GM19025 (cell line): ENCODE measurements around the gene BACH2.

Experiments
- ATAC-seq: cut with Tn5 transposase; IDR thresholded peaks from one replicate; pipeline ENCODE4 v1.9.1; 2021; ENCODE audit warnings: mild to moderate bottlenecking, low read depth, moderate library complexity; ENCODE audit not compliant: unreplicated experiment

The BACH2 gene

DNA sequence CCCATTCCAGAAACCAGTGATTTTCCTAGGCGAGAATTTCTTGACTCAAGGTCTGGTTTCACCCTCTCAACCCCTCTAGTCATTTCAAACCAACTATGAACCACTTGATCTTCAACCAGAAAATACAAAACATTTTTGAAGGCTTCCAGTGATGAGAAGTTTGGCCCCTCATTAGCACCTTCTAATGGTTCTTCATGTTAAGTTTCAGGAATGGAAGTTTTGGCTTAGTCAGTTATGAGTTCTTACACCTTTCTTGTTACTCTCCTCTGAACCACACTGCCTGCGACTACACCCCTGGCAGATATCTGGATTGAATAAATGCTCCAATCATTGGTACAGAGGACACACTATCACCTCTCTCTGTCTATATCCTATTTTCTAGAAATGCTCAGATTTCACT, 335.2 kb downstream of the BACH2 start:
- ATAC-seq, result no peak

DNA sequence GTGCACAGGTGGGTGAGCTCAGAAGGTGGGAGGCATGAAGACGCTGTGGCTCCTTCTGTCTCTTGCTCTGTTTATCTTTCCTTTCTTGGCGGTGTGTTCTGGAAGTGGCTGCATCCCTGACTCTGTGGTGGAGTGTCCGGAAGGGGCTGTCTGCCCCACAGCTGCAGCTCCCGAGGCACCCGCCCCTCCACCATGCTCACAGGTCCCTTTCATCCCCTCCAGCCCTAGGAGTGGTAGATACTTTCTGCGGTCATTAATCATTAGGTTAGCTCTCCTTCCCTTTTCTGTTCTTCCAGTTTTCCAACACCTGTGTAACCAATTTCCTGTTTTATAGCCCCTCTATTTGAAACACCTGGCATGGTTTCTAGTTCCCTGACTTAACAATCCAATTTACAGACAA, 336.8 kb downstream of the BACH2 start:
- no peak for ATAC-seq

DNA sequence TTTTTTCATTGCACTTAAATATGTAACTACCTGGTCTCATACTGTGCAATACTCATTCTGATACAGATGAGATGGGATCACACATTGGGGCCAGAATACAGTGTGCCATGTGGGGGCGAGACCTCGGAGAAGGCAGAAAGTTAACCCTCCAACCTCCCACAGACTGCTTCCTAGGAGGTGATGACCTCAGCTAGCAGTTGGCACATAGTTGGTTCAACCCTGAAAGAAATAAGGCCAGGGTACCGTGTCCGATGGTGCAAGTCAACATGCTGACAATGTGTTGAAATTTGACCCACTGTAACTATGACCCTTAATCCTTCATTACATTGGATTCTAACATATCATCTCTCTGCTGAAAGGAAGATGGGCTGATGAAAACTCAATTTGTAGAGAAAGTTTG, 340.5 kb downstream of the BACH2 start:
- no peak for ATAC-seq

DNA sequence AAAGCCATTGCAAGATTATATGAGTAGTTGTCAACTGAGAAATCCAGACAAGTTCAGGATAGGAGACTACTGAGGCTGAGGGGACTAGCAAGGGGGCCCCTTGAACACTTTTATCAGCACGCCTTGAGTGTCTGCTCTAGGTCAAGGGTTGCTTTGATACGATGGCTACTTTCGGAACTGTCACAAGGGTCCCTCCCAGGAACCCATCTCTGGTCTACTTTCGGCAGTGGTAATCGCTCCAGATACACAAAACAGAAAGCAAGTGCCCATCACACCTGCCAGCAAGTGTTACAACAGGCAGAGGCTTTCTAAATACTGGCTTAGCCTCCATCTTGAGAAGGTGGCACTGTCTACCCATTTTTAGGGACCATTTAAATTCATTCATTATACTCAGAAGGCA, 341.3 kb downstream of the BACH2 start:
- ATAC-seq, result no peak

DNA sequence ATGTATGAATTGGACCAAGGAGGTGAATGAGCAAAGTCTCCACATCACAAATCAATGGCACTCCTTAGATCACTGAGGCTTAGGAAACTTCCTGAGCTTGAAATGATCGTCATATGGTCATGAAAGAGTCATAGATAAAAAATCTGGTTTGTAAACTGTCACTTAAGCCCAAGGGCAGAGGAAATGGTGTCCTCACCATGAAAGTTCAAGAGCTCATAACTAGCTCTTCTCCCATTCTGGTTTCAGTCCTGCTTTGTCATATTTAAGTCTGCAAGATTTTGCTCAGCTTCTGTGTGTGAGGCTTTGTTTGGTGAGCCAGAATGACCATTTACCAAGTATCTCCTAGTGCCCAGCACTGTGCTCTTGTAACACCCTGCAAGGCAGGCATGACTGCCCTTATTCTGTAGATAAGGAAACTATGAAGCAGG, 341.9 kb downstream of the BACH2 start:
- ATAC-seq, result no peak

DNA sequence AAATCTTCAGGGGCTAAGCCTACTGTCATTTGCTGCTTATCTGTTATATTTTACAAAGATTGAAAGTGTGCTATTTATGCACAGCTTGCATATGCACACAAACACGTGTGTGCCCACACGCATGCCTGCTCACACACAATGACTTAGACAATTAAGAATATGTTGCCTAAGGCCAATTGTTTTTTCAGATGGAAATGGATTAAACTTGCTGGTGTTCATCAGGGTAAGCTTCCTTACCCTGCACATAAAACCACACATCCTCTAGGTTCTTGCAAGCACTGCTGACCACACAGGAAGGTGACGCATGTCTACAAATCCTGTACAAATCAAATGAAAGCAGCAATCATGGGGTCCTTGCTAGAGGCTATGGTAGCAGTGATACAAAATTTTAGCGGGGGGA, 344.0 kb downstream of the BACH2 start:
- no peak for ATAC-seq

DNA sequence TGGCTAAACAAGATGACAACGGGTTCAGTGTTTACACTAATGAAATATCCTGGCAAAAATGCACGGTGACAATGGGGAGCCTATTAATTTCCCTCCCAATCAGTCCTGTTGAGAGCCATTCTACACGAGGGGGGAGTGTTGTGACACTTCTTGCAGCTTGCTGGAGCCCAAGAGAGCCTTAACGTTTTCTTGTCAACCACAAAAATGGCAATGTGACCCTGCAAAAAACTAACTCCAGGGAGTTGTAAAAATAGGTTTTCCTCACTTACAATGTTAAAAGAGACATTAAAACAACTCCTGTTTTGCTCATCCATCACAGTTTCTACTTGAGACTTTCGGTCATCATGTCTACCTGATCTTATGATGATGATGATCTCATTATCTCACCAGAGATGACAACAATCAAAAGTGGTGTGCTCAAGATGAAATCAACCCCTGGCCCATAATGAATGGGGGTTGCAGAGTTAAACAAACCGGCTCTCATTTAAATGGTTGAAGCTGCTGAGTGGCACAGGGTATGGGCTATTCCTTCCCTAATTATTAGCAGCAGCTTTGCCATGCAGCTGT, 344.5 kb downstream of the BACH2 start:
- no peak for ATAC-seq

DNA sequence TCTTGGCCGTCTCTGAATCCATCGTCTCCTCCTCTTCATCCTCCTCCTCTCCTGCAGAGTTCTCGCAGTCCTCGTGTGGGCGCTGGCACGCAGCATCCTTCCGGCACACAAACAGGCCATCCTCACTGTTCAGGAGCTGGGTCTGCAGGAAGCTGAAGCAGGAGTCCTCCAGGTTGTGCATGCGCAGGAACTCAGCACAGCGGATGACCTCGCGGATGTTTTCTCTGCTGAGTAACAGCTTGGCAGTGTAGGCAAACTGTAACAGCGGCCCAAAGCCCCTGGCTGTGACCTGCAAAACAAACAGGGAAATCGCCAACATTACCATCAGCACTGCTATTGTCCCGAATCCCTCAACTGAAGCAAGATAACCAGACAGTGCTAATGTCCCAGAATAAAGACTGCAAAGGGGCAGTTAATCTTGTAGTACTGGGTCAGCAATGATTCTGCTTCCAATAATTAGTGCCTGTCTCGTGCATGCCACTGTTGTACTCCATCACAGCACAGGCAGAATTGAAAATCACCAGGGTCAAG, 345.0 kb downstream of the BACH2 start:
- ATAC-seq, result no peak

DNA sequence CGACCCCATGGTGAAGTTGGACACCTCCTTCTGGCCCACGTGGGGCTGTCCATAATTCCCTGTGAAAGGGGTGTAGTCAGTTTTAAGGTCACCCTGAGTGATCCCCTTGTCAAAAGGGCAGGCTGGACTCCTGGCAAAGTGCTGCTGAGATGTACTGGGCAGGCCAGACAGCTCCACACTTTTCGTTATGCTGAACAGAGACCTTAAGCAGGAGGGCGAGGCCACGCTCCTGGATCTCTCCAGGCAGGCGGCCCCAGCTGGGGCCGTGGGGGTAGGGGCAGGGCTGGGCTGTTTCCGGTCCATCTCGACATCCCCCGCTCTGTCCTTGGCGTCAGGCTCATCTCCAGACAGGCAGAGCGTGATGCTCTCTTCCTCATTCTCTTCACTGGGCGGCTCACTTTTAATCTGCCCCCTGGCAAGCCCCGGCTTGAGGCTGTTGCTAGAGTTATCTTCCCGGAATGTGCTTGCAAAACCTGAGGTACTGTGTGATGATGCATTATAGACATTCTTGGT, 345.7 kb downstream of the BACH2 start:
- ATAC-seq, result no peak

DNA sequence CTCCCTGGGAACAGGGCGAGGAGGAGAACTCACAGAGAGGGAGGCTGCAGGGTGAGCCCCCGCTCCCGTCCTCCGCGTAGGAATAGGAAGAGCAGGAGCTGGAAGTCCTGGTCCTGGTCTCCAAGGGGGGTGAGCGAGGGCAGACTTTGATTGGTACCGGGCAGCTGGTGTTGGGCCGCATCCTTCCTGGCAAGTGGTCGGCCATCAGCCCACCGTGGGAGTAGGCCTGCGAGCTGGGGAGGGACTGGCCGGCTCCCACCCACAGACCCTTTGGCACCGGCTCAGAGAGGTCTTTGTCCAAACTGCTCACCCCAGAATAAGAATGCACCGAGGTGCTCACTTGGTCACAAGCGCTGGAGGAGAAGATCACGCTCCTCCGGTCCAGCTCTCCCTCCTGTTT, 346.2 kb downstream of the BACH2 start:
- ATAC-seq, result no peak

DNA sequence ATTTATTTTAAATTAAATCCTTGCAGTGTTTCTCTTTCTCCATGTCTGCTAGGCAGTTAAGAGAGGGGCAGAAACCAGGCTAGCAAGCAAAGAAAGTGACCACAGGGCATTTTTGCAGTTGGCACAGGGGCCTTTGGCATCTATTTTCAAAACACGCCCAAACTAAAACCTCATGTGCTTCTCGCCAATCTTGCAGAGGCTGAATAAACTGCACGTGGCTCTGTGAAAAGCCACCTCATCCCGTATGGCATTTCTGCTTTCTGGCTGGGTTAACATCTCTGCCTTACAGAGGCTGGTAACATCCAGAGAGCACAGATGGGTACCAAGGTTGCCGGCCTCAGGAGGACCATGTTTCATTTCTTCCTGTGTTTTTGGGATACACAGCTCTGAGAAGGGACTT, 347.8 kb downstream of the BACH2 start:
- ATAC-seq, result no peak

DNA sequence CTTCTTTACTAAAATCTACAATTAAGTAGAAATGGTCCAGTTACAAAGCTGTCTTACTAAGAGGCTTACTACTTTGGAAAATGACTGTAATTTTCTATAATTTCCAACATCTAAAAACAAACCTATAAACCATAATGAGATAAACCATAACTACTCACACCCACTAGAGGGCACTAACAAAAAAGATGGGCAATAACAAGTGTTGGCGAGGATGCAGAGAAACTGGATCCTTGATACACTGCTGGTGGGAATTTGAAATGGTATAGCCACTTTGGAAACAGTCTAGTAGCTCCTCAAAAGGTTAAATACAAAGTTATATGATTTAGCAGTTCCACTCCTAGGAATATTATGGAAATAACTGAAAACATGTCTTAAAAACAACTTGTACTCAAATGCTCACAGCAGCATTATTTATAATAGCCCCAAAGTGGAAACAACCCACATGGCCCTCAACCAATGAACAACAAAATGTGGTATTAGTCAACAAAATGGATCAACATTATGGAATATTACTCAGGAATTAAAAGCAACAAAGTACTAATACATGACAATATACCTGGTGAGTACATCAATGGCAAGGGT, 351.7 kb downstream of the BACH2 start:
- no peak for ATAC-seq

DNA sequence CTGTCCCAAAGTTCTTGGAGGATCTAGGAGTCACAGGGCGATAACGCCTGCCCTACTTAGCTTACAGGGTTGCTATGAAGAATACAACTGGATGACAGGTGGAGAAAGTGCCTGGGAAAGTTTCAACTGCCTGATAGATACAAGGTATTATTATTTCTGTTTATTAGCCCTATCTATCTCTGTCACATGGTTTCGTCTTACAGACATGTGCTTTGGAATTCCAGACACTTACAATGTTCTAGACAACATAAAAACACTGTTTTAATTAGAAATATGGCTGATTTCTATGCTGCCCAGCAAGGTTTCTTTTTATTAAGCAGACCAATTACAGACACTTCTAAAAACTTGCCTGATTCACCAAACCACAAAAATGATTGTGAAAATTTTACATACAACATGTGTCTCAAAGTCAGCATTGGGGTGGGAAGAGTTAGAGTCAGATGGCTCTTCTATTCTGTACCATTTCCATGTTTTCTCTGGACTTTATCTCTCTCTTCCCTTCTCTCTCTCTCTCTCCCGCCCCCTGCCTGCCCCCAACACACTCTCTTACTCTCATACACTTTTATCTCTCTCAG, 352.4 kb downstream of the BACH2 start:
- no peak for ATAC-seq

DNA sequence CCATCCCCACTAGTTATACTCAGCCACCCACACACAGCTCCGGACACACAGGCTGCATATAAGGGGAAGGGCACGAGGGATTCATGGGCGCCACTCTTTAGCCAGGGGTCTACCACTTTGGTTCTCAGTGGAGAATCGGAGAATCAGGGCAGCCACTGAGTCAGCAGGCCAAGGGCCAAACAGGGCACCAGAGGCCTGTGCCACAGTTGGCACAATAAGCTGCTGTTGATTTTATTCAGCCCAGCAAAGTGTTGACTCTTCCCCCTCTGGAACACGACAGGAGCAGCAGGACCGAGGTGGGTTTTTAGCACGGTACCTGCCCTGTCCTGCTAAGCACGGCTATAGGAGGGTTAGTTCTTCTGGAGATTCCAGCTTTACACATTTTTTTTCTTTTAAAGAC, 354.0 kb downstream of the BACH2 start:
- ATAC-seq, result no peak

DNA sequence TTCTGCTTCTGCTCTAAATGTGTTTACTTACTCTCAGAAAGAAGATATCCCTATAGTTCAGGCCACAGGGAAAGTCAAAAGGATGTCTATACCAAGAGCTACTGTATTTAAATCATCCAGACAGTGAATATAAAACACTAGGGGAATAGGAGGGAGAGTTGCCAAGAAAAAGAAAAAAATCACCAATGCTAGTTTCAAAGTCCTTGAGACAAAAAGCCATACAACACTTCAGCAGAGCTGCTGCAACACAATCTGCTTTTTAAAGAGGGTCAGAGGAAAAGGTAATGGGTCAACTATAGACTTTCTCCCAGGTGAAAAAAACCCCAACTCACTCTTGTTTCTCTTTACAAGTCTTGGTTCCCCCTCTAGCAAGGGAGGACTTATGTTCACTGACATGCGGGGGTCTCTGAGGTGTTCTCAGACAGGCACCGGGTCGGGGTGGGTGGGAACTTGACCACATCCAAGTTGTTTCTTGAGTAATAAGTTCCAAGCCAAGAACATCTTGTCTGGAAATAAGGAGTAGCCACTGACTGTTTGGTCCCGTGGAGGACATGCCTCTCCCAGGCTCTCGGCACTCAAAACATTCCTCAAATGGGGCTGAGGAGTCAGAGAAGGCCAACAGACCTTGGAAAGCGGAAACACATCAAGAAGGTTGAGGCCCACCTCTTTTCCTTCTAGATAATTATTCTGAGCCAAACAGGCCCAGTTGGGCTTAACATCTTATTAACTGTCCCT, 354.7 kb downstream of the BACH2 start:
- no peak for ATAC-seq

DNA sequence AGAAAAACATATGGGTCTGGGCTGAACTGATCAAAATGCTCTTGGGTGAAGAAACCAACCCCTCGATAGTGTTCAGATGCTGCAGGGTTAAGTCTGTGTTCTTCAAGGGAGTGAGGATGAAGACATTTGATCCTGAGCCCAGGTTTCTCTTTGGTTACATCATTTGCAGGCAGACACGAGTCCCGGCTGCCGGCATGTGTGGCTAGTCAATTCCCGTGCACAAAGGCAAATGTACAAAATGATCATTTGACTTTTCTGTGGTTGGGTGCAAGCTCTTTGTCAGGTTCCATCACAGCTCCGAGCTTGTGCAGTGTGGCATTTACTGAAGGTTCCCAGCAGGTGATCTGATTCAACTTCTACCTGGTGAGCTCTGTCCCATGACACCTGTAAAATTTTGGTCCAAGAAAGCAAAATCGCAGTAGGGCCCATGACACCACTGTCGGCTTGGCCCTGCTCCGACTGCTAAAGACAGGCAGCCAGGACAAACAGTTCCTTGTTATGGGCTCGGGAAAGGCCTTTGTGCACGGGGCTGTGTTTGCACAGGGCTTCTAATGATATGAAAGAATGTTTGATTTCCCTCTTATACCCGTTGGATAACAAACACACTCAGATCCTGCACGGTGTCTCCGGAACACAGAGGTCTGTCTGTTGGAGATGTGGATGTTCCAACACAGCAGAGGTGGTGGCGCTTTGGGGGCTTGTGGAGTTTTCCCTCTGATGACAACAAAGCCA, 355.4 kb downstream of the BACH2 start:
- ATAC-seq, result no peak

DNA sequence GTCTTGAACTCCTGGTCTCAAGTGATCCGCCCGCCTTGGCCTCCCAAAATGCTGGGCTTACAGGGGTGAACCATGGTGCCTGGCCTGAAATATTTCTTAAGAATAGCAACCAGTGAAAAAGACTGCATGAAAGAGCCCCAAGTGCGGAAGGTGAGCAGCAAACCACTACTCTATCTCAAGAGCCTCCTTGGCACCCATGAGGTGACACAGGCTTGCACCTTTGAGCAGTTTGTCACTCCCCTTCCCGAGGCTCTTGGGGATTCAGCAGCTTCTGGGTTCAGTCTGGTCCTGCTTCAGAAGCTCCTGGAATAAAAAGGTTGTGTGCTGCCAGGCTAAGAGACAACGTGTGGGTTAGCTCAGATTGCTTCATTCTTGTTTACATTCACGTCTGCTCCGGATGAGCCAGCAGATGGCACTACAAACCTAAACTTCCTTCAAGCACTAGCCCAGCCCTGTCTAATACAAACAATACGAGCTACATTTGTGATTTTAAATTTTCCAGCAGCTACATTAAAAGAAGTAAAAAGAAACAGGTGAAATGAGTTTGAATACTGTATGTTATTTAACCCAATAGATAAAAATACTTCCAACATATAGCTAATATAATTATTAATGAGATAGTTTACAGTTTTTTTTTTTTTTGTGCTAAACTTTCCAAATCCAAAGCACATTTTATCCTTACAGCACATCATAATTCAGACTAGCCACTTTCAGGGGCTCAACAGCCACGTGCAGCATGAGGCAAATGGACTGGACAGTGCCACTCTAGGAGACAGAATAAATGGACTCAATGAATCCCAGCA, 356.2 kb downstream of the BACH2 start:
- ATAC-seq, result peak; percentile 81

DNA sequence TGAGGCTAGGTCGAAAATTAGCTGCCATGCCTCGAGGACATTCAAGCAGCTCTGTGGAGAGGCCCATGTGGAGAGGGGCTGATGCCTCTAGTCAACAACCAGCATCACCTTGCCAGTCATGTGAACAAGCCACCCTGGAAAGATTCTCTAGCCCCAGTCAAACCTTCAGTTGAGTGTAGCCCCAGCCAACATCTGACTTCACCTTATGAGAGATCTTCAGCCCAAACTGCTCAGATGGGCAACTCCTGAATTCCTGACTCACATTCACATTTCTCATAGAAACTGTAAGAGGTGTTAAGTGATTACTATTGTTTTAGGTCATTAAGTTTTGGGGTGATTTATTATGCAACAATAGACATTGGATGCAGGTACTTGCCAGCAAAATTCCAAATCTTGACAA, 357.5 kb downstream of the BACH2 start:
- ATAC-seq, result no peak

DNA sequence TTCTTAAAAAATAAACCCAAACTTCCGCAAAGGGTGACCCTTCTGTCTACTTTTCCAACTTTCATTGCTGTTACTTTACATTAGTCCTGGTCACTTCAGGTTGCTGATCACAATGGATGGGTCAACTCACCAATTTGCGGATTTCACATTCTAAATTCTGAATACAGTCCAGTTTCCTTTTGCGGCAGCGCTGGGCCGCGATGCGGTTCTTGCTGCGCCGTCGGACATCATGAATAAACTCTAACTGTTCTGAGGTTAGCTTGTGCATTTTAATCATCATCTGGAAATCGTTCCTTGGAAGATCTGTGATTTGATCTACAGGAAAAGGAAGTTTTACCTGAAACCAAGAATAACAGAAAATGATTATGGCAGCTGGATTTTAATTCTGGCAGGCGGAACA, 358.6 kb downstream of the BACH2 start:
- ATAC-seq, result no peak

DNA sequence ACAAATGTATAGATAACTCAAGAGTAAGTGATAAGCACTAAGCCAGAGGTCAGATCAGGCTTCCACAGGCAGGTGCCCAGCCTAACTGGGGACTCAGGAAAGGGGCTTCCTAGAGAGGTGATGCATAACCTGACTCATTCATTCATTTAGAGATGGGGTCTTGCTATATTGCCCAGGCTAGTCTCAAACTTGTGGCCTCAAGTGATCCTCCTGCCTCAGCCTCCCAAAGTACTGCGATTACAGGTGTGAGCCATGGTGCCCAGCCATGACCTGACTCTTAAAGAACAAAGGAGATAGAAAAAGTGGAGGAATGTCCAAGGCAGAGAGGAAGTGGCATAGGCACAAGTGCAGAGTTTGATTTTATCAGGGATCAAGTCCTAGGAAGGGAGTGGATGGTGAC, 360.5 kb downstream of the BACH2 start:
- ATAC-seq, result no peak
